Ishikawa (cell line): ENCODE measurements around the gene FAM135A.

Experiments used
- CEBPB ChIP-seq: IDR thresholded peaks from 2 replicates; pipeline ENCODE4 v1.6.1; 2012
- CREB1 ChIP-seq: IDR thresholded peaks from 2 replicates; pipeline ENCODE4 v1.6.1; 2012; ENCODE audit warnings: low read depth
- EGR1 ChIP-seq: IDR thresholded peaks from 2 replicates; pipeline ENCODE4 v1.6.1; 2012
- EP300 ChIP-seq: IDR thresholded peaks from 2 replicates; pipeline ENCODE4 v1.6.1; 2012; ENCODE audit warnings: borderline replicate concordance
- FOXM1 ChIP-seq: IDR thresholded peaks from 2 replicates; pipeline ENCODE4 v1.6.1; 2012; ENCODE audit warnings: low read depth, borderline replicate concordance
- MAX ChIP-seq: IDR thresholded peaks from 2 replicates; pipeline ENCODE4 v1.6.1; 2012
- NFIC ChIP-seq: IDR thresholded peaks from 2 replicates; pipeline ENCODE4 v1.6.1; 2012
- RAD21 ChIP-seq: IDR thresholded peaks from 2 replicates; pipeline ENCODE4 v1.6.1; 2012; ENCODE audit warnings: low read depth
- REST ChIP-seq: IDR thresholded peaks from 2 replicates; pipeline ENCODE4 v1.6.1; 2012; ENCODE audit warnings: low read depth, mild to moderate bottlenecking
- TAF1 ChIP-seq: IDR thresholded peaks from 2 replicates; pipeline ENCODE4 v1.6.1; 2012; ENCODE audit warnings: low read depth, mild to moderate bottlenecking
- TCF12 ChIP-seq: IDR thresholded peaks from 2 replicates; pipeline ENCODE4 v1.6.1; 2012; ENCODE audit warnings: low read depth
- TEAD4 ChIP-seq: IDR thresholded peaks from 2 replicates; pipeline ENCODE4 v1.6.1; 2012
- USF1 ChIP-seq: IDR thresholded peaks from 2 replicates; pipeline ENCODE4 v1.6.1; 2012
- YY1 ChIP-seq: IDR thresholded peaks from 2 replicates; pipeline ENCODE4 v1.6.1; 2012; ENCODE audit warnings: low read depth
- ZBTB7A ChIP-seq: IDR thresholded peaks from 2 replicates; pipeline ENCODE4 v1.6.1; 2012; ENCODE audit warnings: low read depth

Gene FAM135A

GRCh38 chr6:70396163-70396562, 17.1 kb upstream of the FAM135A start:
- TF ChIP-seq RAD21 (no peak), EP300 (no peak), EGR1 (no peak), CEBPB (no peak), FOXM1 (no peak), MAX (no peak), ZBTB7A (no peak), CREB1 (no peak), USF1 (no peak), TAF1 (no peak), NFIC (no peak), TEAD4 (no peak), YY1 (no peak), REST (no peak), TCF12 (no peak)

GRCh38 chr6:70396796-70397729, 16.2 kb upstream of the FAM135A start:
- TF ChIP-seq TAF1 (no peak), TEAD4 (no peak), USF1 (no peak), RAD21 (no peak), FOXM1 (no peak), EGR1 (no peak), CREB1 (no peak), CEBPB (no peak), REST (no peak), NFIC (no peak), YY1 (no peak), EP300 (no peak), TCF12 (no peak), MAX (no peak), ZBTB7A (no peak)

GRCh38 chr6:70398783-70399728, 14.3 kb upstream of the FAM135A start:
- no peak for TF ChIP-seq RAD21
- TF ChIP-seq CREB1, result no peak
- TF ChIP-seq TCF12, result no peak
- TF ChIP-seq REST, result no peak
- TF ChIP-seq TAF1, result no peak
- no peak for TF ChIP-seq YY1
- no peak for TF ChIP-seq NFIC
- no peak for TF ChIP-seq EGR1
- TF ChIP-seq TEAD4, result no peak
- no peak for TF ChIP-seq MAX
- TF ChIP-seq USF1, result no peak
